HCT116 (cell line): ENCODE measurements around the gene SPRING1. TPM values are rescaled to one million over a fixed set of nuclear protein-coding genes. Genes with fewer than 3 reads are reported as not detected.

ENCODE experiments used
- ATAC-seq: fragments of 200-7000 bp; cut with Tn5 transposase; 2 replicates; pipeline ENCODE4 v1.9.1; 2020; ENCODE audit warnings: mild to moderate bottlenecking, moderate library complexity
- BruUV-seq: library from RNA; stranded (reverse); fragments of 400-500 nt; replicated peaks from 2 replicates; lab custom pipeline; 2021; lab: Mats Ljungman, UMichigan
- CTCF ChIA-PET: fragments of 300-600 bp; sonication (Branson Sonifier 250); formaldehyde crosslinking; loops from one replicate; lab custom pipeline; 2021; ENCODE audit warnings: antibody characterized with exemption; lab: Charles Lee
- POLR2A ChIA-PET: fragments of 300-600, 350-600 bp; sonication (Branson Sonifier 250); formaldehyde crosslinking; loops from one replicate; lab custom pipeline; 2021; ENCODE audit warnings: antibody characterized with exemption; lab: Charles Lee
- RAD21 ChIA-PET, 2 experiments: fragments of 300-600 bp; sonication (Branson Sonifier 250); formaldehyde crosslinking; loops; one replicate each; lab custom pipeline; 2023; ENCODE audit warnings: low total read pairs in 2 of 2; ENCODE audit not compliant: uncharacterized antibody in 2 of 2, unreplicated experiment in 2 of 2, low non-redundant PET in 1 of 2; lab: Charles Lee
- DNase-seq: peaks from one replicate; pipeline ENCODE4 v3.0.0-alpha.2; 2010; ENCODE audit warnings: low read depth, low spot score
- H2AFZ ChIP-seq: fragments of 200-600 bp; shearing (Covaris generic), sonication (generic); 2 replicates; pipeline ENCODE4 v1.6.1; 2017; ENCODE audit warnings: low read depth, mixed run types, mixed read lengths, antibody characterized with exemption, low read length; ENCODE audit not compliant: poor library complexity, severe bottlenecking
- H3K27ac ChIP-seq: 2 replicates; pipeline ENCODE4 v1.5.1; 2012; ENCODE audit warnings: low read depth, low read length
- H3K27me3 ChIP-seq: fragments of 200-600 bp; sonication (generic); 2 replicates; pipeline ENCODE4 v1.6.1; 2016; ENCODE audit warnings: mixed run types, low read length, mixed read lengths; ENCODE audit not compliant: insufficient read depth
- H3K36me3 ChIP-seq, 2 experiments: fragments of 200-500 bp in 1 of 2; fragments of 200-600 bp in 1 of 2; sonication (Bioruptor generic) in 1 of 2; sonication (generic) in 1 of 2; 2 replicates each; pipeline versions ENCODE4 v1.5.1 to v1.6.1; 2014 to 2016; ENCODE audit warnings: low read length in 2 of 2, inconsistent platforms in 1 of 2, mixed read lengths in 1 of 2, mixed run types in 1 of 2; ENCODE audit not compliant: insufficient read depth in 2 of 2, control insufficient read depth in 1 of 2
- H3K4me1 ChIP-seq, 2 experiments: fragments of 200-600 bp in 1 of 2; sonication (generic) in 1 of 2; 2 replicates each; pipeline versions ENCODE4 v1.5.1 to v1.6.1; 2012 to 2017; ENCODE audit warnings: low read length in 2 of 2, inconsistent platforms in 1 of 2, mild to moderate bottlenecking in 1 of 2, mixed read lengths in 1 of 2, mixed run types in 1 of 2, moderate library complexity in 1 of 2; ENCODE audit not compliant: insufficient read depth in 2 of 2, control insufficient read depth in 1 of 2
- H3K4me2 ChIP-seq: fragments of 200-600 bp; sonication (generic); 2 replicates; pipeline ENCODE4 v1.6.1; 2017; ENCODE audit warnings: mixed run types, low read length, mixed read lengths
- H3K4me3 ChIP-seq, 2 experiments: fragments of 200-600 bp in 1 of 2; sonication (generic) in 1 of 2; replicated peaks in 1 of 2; 2 replicates each; pipeline ENCODE4 v1.5.1; 2011 to 2016; ENCODE audit warnings: low read length in 2 of 2, control low read depth in 1 of 2, low read depth in 1 of 2, mild to moderate bottlenecking in 1 of 2, mixed read lengths in 1 of 2, mixed run types in 1 of 2
- H3K79me2 ChIP-seq: fragments of 200-600 bp; sonication (generic); 2 replicates; pipeline ENCODE4 v1.6.1; 2017; ENCODE audit warnings: mild to moderate bottlenecking, mixed run types, low read length, moderate library complexity, mixed read lengths; ENCODE audit not compliant: insufficient read depth
- H3K9ac ChIP-seq: fragments of 200-600 bp; sonication (generic); 2 replicates; pipeline ENCODE4 v1.6.1; 2016; ENCODE audit warnings: low read length, mixed read lengths
- H3K9me2 ChIP-seq: fragments of 200-600 bp; sonication (generic), shearing (Covaris generic); 2 replicates; pipeline ENCODE4 v1.6.1; 2017; ENCODE audit warnings: mixed run types, mild to moderate bottlenecking, moderate library complexity; ENCODE audit not compliant: insufficient read depth
- H3K9me3 ChIP-seq, 2 experiments: fragments of 200-500 bp in 1 of 2; fragments of 200-600 bp in 1 of 2; sonication (Bioruptor generic) in 1 of 2; sonication (generic) in 1 of 2; 2 replicates each; pipeline ENCODE4 v1.6.1; 2014 to 2017; ENCODE audit warnings: low read length in 2 of 2, mixed read lengths in 2 of 2, inconsistent platforms in 1 of 2, low read depth in 1 of 2, mild to moderate bottlenecking in 1 of 2, mixed run types in 1 of 2, moderate library complexity in 1 of 2; ENCODE audit not compliant: control insufficient read depth in 1 of 2, insufficient read depth in 1 of 2
- H4K20me1 ChIP-seq: fragments of 200-600 bp; sonication (generic), shearing (Covaris generic); 2 replicates; pipeline ENCODE4 v1.6.1; 2017; ENCODE audit warnings: mixed run types, mild to moderate bottlenecking, moderate library complexity; ENCODE audit not compliant: insufficient read depth
- CBX3 ChIP-seq: IDR thresholded peaks from 2 replicates; pipeline ENCODE4 v1.6.1; 2012; ENCODE audit warnings: low read depth
- ELF1 ChIP-seq: IDR thresholded peaks from 2 replicates; pipeline ENCODE4 v1.6.1; 2012; ENCODE audit warnings: low read depth, borderline replicate concordance
- EZH2phosphoT487 ChIP-seq: fragments of 200-600 bp; IDR thresholded peaks from 2 replicates; pipeline ENCODE4 v1.6.1; 2018; ENCODE audit warnings: antibody characterized with exemption, borderline replicate concordance
- FOSL1 ChIP-seq: IDR thresholded peaks from 2 replicates; pipeline ENCODE4 v1.6.1; 2012; ENCODE audit warnings: low read depth
- POLR2AphosphoS5 ChIP-seq: IDR thresholded peaks from 2 replicates; pipeline ENCODE4 v1.6.1; 2011; ENCODE audit warnings: mild to moderate bottlenecking, low read depth, low read length, moderate library complexity
- RAD21 ChIP-seq: IDR thresholded peaks from 2 replicates; pipeline ENCODE4 v1.6.1; 2012; ENCODE audit warnings: low read depth, mild to moderate bottlenecking
- SIN3A ChIP-seq: IDR thresholded peaks from 2 replicates; pipeline ENCODE4 v1.6.1; 2012; ENCODE audit warnings: low read depth
- SRF ChIP-seq: IDR thresholded peaks from 2 replicates; pipeline ENCODE4 v1.6.1; 2012; ENCODE audit warnings: low read depth
- intact Hi-C: fragments of 100-400 bp; cut with micrococcal nuclease; formaldehyde crosslinking; loops from 2 replicates; pipeline ENCODE4 v1.10.0; 2022
- total RNA-seq: library from RNA; stranded (reverse); gene quantifications from one replicate; pipeline ENCODE4 v1.2.1, GENCODE V29; 2021; ENCODE audit not compliant: unreplicated experiment
- TF ChIP-seq, protein P1 (sequence below): IDR thresholded peaks from 2 replicates; pipeline ENCODE4 v1.6.1; 2012
- TF ChIP-seq, protein P2 (sequence below): IDR thresholded peaks from 2 replicates; pipeline ENCODE4 v1.6.1; 2011; ENCODE audit warnings: mild to moderate bottlenecking, low read length, moderate library complexity; ENCODE audit not compliant: insufficient replicate concordance; ENCODE audit errors: extremely low read depth
- TF ChIP-seq, protein P3 (sequence below), 3 experiments: fragments of 200-600 bp in 1 of 3; sonication (generic) in 1 of 3; IDR thresholded peaks in 2 of 3; conservative IDR thresholded peaks in 1 of 3; 2 replicates each; pipeline ENCODE4 v1.5.1; 2012 to 2017; ENCODE audit warnings: low read depth in 2 of 3, low read length in 2 of 3, antibody characterized with exemption in 1 of 3, borderline replicate concordance in 1 of 3, control low read depth in 1 of 3, mild to moderate bottlenecking in 1 of 3, mixed read lengths in 1 of 3, mixed run types in 1 of 3, moderate library complexity in 1 of 3; ENCODE audit not compliant: insufficient read depth in 1 of 3

Gene SPRING1
- total RNA-seq, 1 experiment from 2014 or later: 28.5 TPM

DNA sequence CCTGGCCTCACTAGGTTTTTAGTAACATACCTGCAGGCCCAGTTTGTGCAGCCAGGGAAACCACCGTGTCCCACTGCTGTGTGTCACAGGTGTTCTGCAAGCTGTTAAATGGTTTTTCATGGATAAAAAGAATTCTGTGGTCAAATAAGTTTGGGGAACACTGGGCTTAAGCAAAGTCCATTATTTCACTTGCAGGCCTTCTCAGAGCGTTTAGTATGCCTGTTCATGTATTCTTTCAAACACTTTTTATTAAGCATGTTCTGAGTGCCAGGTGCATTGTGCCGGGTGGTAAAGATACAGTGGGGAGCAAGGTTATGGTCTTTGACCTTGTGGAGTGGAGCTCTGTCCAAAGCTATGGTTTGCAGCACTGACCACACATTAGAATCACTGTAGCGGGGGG, 7.7 kb upstream of the SPRING1 start:
- no peak overlapping the region for H2AFZ ChIP-seq
- H3K9me3 ChIP-seq: no peaks in the 10 kb centered on the region
- H3K9ac ChIP-seq: no peak overlapping the region
- no peaks in the 10 kb centered on the region for H3K4me1 ChIP-seq
- TF ChIP-seq CBX3: no peak
- TF ChIP-seq SIN3A: no peak
- TF ChIP-seq POLR2AphosphoS5: no peak
- no peak for TF ChIP-seq EZH2phosphoT487
- ChIA-PET RAD21 (no interaction called here), CTCF (interaction anchor here (0.8 kb wide), 1 partner anchor 15 kb away, joined by 3 read pairs; no protein-coding TSS in a partner anchor), POLR2A (interaction anchor here (1.5 kb wide), 1 partner anchor 14 kb away, joined by 3 read pairs; no protein-coding TSS in a partner anchor)
- H3K27ac ChIP-seq: no peak overlapping the region
- no peak overlapping the region for H3K4me3 ChIP-seq
- intact Hi-C loops: no loop called here
- DNase-seq (no peak), ATAC-seq (no peak)
- BruUV-seq: no TSS peak
- H4K20me1 ChIP-seq: no peaks in the 10 kb centered on the region
- H3K79me2 ChIP-seq: no peaks in the 10 kb centered on the region
- H3K27me3 ChIP-seq: no peaks in the 10 kb centered on the region
- H3K36me3 ChIP-seq: no peaks in the 10 kb centered on the region
- H3K9me2 ChIP-seq: no peaks in the 10 kb centered on the region
- H3K4me2 ChIP-seq: no peak overlapping the region

DNA sequence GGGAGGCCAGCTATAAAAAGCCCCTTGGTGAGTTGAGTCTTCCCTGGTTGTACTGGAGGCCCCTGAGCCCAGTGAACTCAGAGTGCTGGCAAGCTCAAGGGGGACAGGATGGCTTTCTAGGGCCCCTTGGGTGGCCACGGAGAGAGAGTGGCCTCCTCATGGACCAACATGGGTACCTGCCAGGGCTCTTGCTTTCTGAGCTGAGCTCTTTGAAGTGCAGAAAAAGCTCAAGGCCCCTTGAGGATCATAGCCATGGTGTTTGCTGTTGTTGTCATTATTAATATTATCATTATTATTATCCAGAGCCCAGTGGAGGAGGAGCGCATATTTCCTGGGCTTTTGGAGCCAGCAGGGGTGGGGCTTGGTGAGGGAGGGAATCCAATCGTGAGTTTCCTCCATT, 6.9 kb upstream of the SPRING1 start:
- H3K27me3 ChIP-seq: no peaks in the 10 kb centered on the region
- TF ChIP-seq, protein P1, sequence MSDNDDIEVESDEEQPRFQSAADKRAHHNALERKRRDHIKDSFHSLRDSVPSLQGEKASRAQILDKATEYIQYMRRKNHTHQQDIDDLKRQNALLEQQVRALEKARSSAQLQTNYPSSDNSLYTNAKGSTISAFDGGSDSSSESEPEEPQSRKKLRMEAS: no peak
- TF ChIP-seq, protein P2, sequence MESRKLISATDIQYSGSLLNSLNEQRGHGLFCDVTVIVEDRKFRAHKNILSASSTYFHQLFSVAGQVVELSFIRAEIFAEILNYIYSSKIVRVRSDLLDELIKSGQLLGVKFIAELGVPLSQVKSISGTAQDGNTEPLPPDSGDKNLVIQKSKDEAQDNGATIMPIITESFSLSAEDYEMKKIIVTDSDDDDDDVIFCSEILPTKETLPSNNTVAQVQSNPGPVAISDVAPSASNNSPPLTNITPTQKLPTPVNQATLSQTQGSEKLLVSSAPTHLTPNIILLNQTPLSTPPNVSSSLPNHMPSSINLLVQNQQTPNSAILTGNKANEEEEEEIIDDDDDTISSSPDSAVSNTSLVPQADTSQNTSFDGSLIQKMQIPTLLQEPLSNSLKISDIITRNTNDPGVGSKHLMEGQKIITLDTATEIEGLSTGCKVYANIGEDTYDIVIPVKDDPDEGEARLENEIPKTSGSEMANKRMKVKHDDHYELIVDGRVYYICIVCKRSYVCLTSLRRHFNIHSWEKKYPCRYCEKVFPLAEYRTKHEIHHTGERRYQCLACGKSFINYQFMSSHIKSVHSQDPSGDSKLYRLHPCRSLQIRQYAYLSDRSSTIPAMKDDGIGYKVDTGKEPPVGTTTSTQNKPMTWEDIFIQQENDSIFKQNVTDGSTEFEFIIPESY: no peak
- TF ChIP-seq ELF1: no peak
- TF ChIP-seq RAD21: no peak
- no peak for TF ChIP-seq POLR2AphosphoS5
- no peak for TF ChIP-seq FOSL1
- TF ChIP-seq SRF: no peak
- TF ChIP-seq, protein P3, sequence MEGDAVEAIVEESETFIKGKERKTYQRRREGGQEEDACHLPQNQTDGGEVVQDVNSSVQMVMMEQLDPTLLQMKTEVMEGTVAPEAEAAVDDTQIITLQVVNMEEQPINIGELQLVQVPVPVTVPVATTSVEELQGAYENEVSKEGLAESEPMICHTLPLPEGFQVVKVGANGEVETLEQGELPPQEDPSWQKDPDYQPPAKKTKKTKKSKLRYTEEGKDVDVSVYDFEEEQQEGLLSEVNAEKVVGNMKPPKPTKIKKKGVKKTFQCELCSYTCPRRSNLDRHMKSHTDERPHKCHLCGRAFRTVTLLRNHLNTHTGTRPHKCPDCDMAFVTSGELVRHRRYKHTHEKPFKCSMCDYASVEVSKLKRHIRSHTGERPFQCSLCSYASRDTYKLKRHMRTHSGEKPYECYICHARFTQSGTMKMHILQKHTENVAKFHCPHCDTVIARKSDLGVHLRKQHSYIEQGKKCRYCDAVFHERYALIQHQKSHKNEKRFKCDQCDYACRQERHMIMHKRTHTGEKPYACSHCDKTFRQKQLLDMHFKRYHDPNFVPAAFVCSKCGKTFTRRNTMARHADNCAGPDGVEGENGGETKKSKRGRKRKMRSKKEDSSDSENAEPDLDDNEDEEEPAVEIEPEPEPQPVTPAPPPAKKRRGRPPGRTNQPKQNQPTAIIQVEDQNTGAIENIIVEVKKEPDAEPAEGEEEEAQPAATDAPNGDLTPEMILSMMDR (IDR thresholded peaks at IDR 0.05 in 2 of 3, conservative IDR thresholded peaks at IDR 0.05 in 1 of 3; ENCODE audit: borderline replicate concordance in 1 of 3, insufficient read depth in 1 of 3, low read depth in 2 of 3, low read length in 2 of 3): no peak
- TF ChIP-seq EZH2phosphoT487: no peak
- H3K4me3 ChIP-seq: no peak overlapping the region
- DNase-seq (no peak), ATAC-seq (no peak)
- CTCF ChIA-PET: no interaction called here
- H3K79me2 ChIP-seq: no peaks in the 10 kb centered on the region
- POLR2A ChIA-PET: no interaction called here
- H3K9me2 ChIP-seq: no peaks in the 10 kb centered on the region
- intact Hi-C loops: no loop called here
- RAD21 ChIA-PET: no interaction called here
- H3K4me2 ChIP-seq: no peak overlapping the region
- BruUV-seq: no TSS peak
- H3K4me1 ChIP-seq: no peaks in the 10 kb centered on the region
- no peaks in the 10 kb centered on the region for H3K9me3 ChIP-seq
- no peaks in the 10 kb centered on the region for H4K20me1 ChIP-seq
- no peaks in the 10 kb centered on the region for H3K36me3 ChIP-seq
- H3K27ac ChIP-seq: no peak overlapping the region
- H3K9ac ChIP-seq: no peak overlapping the region
- no peak overlapping the region for H2AFZ ChIP-seq
